Heart left ventricle (tissue), 13 donors: ENCODE measurements around the gene CEMIP2.

ENCODE experiments used
- CTCF ChIP-seq, 12 donors: fragments of 200-600 bp; sonication (generic) in 4 of 12; IDR thresholded peaks; one replicate each; pipeline versions ENCODE4 v1.5.0 to v1.8.0; 2018 to 2022; ENCODE audit warnings: antibody characterized with exemption in 12 of 12, mild to moderate bottlenecking in 5 of 12
- POLR2A ChIP-seq, 2 donors: fragments of 450-650 bp; IDR thresholded peaks; one replicate each; pipeline ENCODE4 v1.6.1; 2017; ENCODE audit warnings: antibody characterized with exemption in 2 of 2, mild to moderate bottlenecking in 2 of 2, moderate library complexity in 2 of 2
- donor health status: ischemic (EF 13 %, LVEDD 7.1; RV severe dilation, severe dysfunction).
- donor health status: DM: no; HTN: yes; CAD: no.
- donor health status: DM: no; HTN: no; CAD: no.
- donor health status: ischemic (EF 25% LVEDD 6.9; RV normal size, moderate dysfunction).
- donor health status: ischemic (EF 25% LVEDD 5.7; RV mildly dilated, moderate dysfunction).
- donor health status: ischemic (EF 35%, LVEDD 5.7; RV mildly dilated, moderate dysfunction).
- donor health status: nonischemic (EF 11% LVEDD 7.7; RV severe dilation, severe dysfunction).
- donor health status: DM: yes; HTN: yes; CAD: no.
- donor health status: PGD.
- donor health status: ischemic (EF 29% LVEDD 5.4; RV normal size, mild dysfunction).
- donor health status: nonischemic (EF 23%, LVEDD 6.1; RV moderate dilation, normal function).

- no peak for TF ChIP-seq CTCF (IDR thresholded peaks at IDR 0.05)
- TF ChIP-seq POLR2A (IDR thresholded peaks at IDR 0.05): no peak
Observed at GRCh38 chr9:71734950-71735349, 33.4 kb downstream of the CEMIP2 start.
